ENCODE measurements around the gene NOTCH2.
"Not testable (repeated sequence)": the region's sequence is repeated elsewhere in the genome, so short reads cannot be mapped to it uniquely, and the experiment has no call there.

Gene NOTCH2

GRCh38 chr1:120069067-120069919, at the start of gene NOTCH2:
NOTCH2 (minus strand) TSS chr1:120069662; CDS start chr1:120069406, 256 bp downstream.
- peak within 1 kb of the TSS; percentile 54 to 62 for H3K4me3 Mint-ChIP-seq
- H3K4me1 Mint-ChIP-seq = not testable (repeated sequence)
- peak; percentile 86 for ATAC-seq

GRCh38 chr1:120117371-120118177, 48.1 kb upstream of the NOTCH2 start:
- DNase-seq, H3K4me3 Mint-ChIP-seq, H3K27me3 Mint-ChIP-seq, H3K27ac Mint-ChIP-seq, H3K9me3 Mint-ChIP-seq: not testable (repeated sequence)
- peaks cover 18% of the 10 kb centered on the region for H3K4me1 Mint-ChIP-seq
- peak; percentile 43 for ATAC-seq

More at GRCh38 chr1:120069067-120069919, at the start of gene NOTCH2:
- not testable (repeated sequence) for H3K9me3 Mint-ChIP-seq, H3K27me3 Mint-ChIP-seq, H3K27ac Mint-ChIP-seq
- DNase-seq = peak; percentile 78 to 83

GRCh38 chr1:120116094-120116493, 46.6 kb upstream of the NOTCH2 start:
- H3K27me3 Mint-ChIP-seq, DNase-seq, ATAC-seq, H3K4me3 Mint-ChIP-seq, H3K9me3 Mint-ChIP-seq, H3K27ac Mint-ChIP-seq: not testable (repeated sequence)
- H3K4me1 Mint-ChIP-seq = peaks cover 12% of the 10 kb centered on the region

- peaks cover 12% of the 10 kb centered on the region for H3K4me1 Mint-ChIP-seq
- H3K4me3 Mint-ChIP-seq, DNase-seq, H3K27ac Mint-ChIP-seq, H3K9me3 Mint-ChIP-seq, ATAC-seq, H3K27me3 Mint-ChIP-seq: not testable (repeated sequence)
These were observed 43.7 kb upstream of the NOTCH2 start for GRCh38 chr1:120113134-120113533.

- ATAC-seq, H3K27me3 Mint-ChIP-seq, H3K4me1 Mint-ChIP-seq, H3K4me3 Mint-ChIP-seq, DNase-seq, H3K27ac Mint-ChIP-seq, H3K9me3 Mint-ChIP-seq: not testable (repeated sequence)
These were observed 42.8 kb upstream of the NOTCH2 start for GRCh38 chr1:120112212-120112611.

- not testable (repeated sequence) for H3K27ac Mint-ChIP-seq, H3K4me1 Mint-ChIP-seq, ATAC-seq, H3K4me3 Mint-ChIP-seq, H3K9me3 Mint-ChIP-seq, H3K27me3 Mint-ChIP-seq, DNase-seq
These were observed 42.3 kb upstream of the NOTCH2 start for GRCh38 chr1:120111771-120112170.

GRCh38 chr1:120111008-120111407, 41.5 kb upstream of the NOTCH2 start:
- not testable (repeated sequence) for H3K9me3 Mint-ChIP-seq, DNase-seq, H3K4me1 Mint-ChIP-seq, H3K27ac Mint-ChIP-seq, ATAC-seq, H3K4me3 Mint-ChIP-seq, H3K27me3 Mint-ChIP-seq

GRCh38 chr1:120109656-120110055, 40.2 kb upstream of the NOTCH2 start:
- H3K27me3 Mint-ChIP-seq, H3K27ac Mint-ChIP-seq, ATAC-seq, H3K4me3 Mint-ChIP-seq, DNase-seq, H3K9me3 Mint-ChIP-seq: not testable (repeated sequence)
- H3K4me1 Mint-ChIP-seq = peaks cover 15% of the 10 kb centered on the region

- not testable (repeated sequence) for H3K27me3 Mint-ChIP-seq, H3K9me3 Mint-ChIP-seq, ATAC-seq, H3K27ac Mint-ChIP-seq, H3K4me3 Mint-ChIP-seq, DNase-seq
- peaks cover 15% of the 10 kb centered on the region for H3K4me1 Mint-ChIP-seq
These were observed 39.7 kb upstream of the NOTCH2 start for GRCh38 chr1:120109180-120109579.

- ATAC-seq = peak; percentile 96
- Mint-ChIP-seq H3K4me1 (peaks cover 12% of the 10 kb centered on the region), H3K4me3 (peak overlapping the region in 1 of 2 donors; percentile 29), H3K27ac (peak overlapping the region in 1 of 2 donors; percentile 76)
- H3K27me3 Mint-ChIP-seq, H3K9me3 Mint-ChIP-seq: not testable (repeated sequence)
- peak in 1 of 2 donors; percentile 24 for DNase-seq
These were observed 35.8 kb upstream of the NOTCH2 start for GRCh38 chr1:120105288-120105687.

- H3K4me1 Mint-ChIP-seq = peaks cover 19% of the 10 kb centered on the region
- not testable (repeated sequence) for DNase-seq, H3K9me3 Mint-ChIP-seq, H3K27me3 Mint-ChIP-seq, H3K4me3 Mint-ChIP-seq, ATAC-seq, H3K27ac Mint-ChIP-seq
These were observed 34.3 kb upstream of the NOTCH2 start for GRCh38 chr1:120103768-120104167.

GRCh38 chr1:120101593-120101992, 32.1 kb upstream of the NOTCH2 start:
- not testable (repeated sequence) for H3K9me3 Mint-ChIP-seq, ATAC-seq, DNase-seq, H3K27ac Mint-ChIP-seq, H3K4me3 Mint-ChIP-seq, H3K27me3 Mint-ChIP-seq
- peaks cover 19% of the 10 kb centered on the region for H3K4me1 Mint-ChIP-seq

- H3K4me3 Mint-ChIP-seq, ATAC-seq, DNase-seq, H3K27ac Mint-ChIP-seq, H3K27me3 Mint-ChIP-seq, H3K9me3 Mint-ChIP-seq: not testable (repeated sequence)
- peaks cover 18% of the 10 kb centered on the region for H3K4me1 Mint-ChIP-seq
These were observed 31.1 kb upstream of the NOTCH2 start for GRCh38 chr1:120100590-120100989.

GRCh38 chr1:120098986-120099759, 29.7 kb upstream of the NOTCH2 start:
- not testable (repeated sequence) for H3K4me1 Mint-ChIP-seq, H3K9me3 Mint-ChIP-seq, H3K27me3 Mint-ChIP-seq, DNase-seq, H3K27ac Mint-ChIP-seq
- peak; percentile 39 for ATAC-seq
- peak overlapping the region in 1 of 2 donors; percentile 37 for H3K4me3 Mint-ChIP-seq

GRCh38 chr1:120096981-120097545, 27.6 kb upstream of the NOTCH2 start:
- H3K27ac Mint-ChIP-seq, H3K4me3 Mint-ChIP-seq, H3K9me3 Mint-ChIP-seq, ATAC-seq, DNase-seq, H3K4me1 Mint-ChIP-seq, H3K27me3 Mint-ChIP-seq: not testable (repeated sequence)

Measured in stimulated activated naive CD8-positive, alpha-beta T cell treated with anti-CD3 and anti-CD28 coated beads, Interleukin-15, amount 100 ng/mL, for 72 hours (primary cell).